Measurements from ENCODE around the gene SCN8A.
"Not testable (repeated sequence)": the region's sequence is repeated elsewhere in the genome, so short reads cannot be mapped to it uniquely, and the experiment has no call there.

SCN8A gene

DNA sequence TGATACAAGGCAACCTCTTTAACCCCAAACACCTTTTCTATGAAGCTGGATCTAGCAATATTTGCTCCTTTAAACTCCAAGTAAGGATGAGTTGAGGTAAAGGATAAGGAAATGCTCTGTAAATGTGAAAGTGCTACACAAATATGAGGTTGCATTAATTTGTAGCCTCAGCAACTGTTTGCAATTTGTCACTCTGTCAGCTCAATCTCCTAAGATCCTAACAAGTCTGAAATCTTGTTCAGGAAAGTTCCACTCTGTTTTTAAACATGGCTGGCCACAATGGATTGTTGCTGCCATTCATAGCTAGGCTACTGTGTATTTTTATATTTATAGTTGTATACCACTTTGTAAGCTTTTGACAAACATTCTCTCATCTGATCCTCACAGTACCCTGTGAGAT lies 51.3 kb downstream of the SCN8A start:
- TF ChIP-seq, protein P1, sequence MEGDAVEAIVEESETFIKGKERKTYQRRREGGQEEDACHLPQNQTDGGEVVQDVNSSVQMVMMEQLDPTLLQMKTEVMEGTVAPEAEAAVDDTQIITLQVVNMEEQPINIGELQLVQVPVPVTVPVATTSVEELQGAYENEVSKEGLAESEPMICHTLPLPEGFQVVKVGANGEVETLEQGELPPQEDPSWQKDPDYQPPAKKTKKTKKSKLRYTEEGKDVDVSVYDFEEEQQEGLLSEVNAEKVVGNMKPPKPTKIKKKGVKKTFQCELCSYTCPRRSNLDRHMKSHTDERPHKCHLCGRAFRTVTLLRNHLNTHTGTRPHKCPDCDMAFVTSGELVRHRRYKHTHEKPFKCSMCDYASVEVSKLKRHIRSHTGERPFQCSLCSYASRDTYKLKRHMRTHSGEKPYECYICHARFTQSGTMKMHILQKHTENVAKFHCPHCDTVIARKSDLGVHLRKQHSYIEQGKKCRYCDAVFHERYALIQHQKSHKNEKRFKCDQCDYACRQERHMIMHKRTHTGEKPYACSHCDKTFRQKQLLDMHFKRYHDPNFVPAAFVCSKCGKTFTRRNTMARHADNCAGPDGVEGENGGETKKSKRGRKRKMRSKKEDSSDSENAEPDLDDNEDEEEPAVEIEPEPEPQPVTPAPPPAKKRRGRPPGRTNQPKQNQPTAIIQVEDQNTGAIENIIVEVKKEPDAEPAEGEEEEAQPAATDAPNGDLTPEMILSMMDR (IDR thresholded peaks at IDR 0.05; ENCODE audit: low read depth, low read length, missing control alignments) = no peak
- no peak for DNase-seq (ENCODE audit: low read depth)
- H3K4me3 ChIP-seq (ENCODE audit: low read depth, low read length) = no peak overlapping the region
- in situ Hi-C loops (cut with HindIII; ENCODE audit: low sequenced_read_pairs) = no loop called here

DNA sequence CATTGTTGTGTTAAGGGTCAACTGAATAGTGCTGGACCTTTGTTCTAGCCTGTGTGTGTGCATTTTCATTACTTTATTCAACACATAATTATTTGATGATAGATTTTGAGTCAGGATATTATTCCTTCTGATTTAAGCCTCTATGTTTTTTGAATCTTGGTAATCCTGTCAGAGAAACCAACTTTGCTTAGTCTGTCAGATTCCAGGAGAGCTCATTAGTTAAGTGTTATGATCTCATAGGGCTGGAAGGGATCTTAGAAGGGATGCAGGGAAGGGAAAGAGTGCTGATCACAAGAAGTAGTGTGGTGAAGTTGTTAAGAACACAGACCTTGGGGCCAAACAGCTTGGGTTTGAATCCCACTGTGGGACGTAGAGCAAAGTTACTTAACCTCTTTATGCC lies 52.9 kb downstream of the SCN8A start:
- no peak overlapping the region for H3K4me3 ChIP-seq (ENCODE audit: low read depth, low read length)
- in situ Hi-C loops (cut with HindIII; ENCODE audit: low sequenced_read_pairs) = no loop called here
- no peak for DNase-seq (ENCODE audit: low read depth)
- TF ChIP-seq, protein P1 (IDR thresholded peaks at IDR 0.05; ENCODE audit: low read depth, low read length, missing control alignments) = no peak

DNA sequence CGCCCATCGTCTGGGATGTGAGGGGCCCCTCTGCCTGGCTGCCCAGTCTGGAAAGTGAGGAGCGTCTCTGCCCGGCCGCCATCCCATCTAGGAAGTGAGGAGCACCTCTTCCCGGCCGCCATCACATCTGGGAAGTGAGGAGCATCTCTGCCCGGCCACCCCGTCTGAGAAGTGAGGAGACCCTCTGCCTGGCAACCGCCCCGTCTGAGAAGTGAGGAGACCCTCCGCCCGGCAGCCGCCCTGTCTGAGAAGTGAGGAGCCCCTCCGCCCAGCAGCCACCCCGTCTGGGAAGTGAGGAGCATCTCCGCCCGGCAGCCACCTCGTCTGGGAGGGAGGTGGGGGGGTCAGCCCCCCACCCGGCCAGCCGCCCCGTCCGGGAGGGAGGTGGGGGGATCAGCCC lies 53.7 kb downstream of the SCN8A start:
- in situ Hi-C loops (cut with HindIII; ENCODE audit: low sequenced_read_pairs); DNase-seq (ENCODE audit: low read depth); H3K4me3 ChIP-seq (ENCODE audit: low read depth, low read length): not testable (repeated sequence)

DNA sequence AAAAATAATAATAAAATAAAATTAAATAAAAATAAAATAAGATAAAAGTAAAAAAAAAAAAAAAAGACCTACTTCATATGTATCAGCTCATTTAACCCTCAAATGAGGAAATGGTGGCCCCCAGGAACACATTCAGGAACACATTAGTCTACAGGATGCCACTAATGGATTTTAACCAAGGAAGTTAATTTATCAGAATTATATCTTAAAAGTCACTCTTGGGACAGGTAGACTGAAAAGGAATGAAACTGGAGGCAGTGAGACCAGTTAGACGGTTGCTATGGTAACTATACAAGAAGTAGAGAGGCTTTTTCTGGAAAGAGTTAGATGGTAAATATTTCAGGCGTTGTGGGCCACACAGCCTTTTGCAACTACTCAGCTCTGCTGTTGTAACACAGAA lies 54.9 kb downstream of the SCN8A start:
- no peak overlapping the region for H3K4me3 ChIP-seq (ENCODE audit: low read depth, low read length)
- no peak for DNase-seq (ENCODE audit: low read depth)
- in situ Hi-C loops (cut with HindIII; ENCODE audit: low sequenced_read_pairs) = no loop called here
- TF ChIP-seq, protein P1 (IDR thresholded peaks at IDR 0.05; ENCODE audit: low read depth, low read length, missing control alignments) = no peak

DNA sequence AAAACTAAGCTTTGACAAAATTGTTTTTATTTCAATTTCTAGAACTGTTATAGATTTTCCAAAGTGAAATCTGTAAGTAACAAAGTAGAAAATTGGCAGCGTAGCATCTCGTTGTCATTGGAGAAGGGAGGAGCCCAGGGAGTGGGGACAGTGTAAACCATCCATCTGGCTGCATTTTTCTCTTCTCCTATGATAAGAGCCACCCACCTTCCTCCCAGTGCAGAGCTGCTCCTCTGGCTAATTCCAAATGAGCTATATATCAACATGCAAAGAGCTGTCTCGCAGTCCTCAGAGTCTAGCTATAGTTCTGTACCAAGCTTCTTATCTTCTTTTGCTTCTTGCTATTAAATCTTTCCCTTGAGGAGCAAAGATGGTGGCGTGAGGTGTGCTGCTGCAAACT lies 56.6 kb downstream of the SCN8A start:
- H3K4me3 ChIP-seq (ENCODE audit: low read depth, low read length) = no peak overlapping the region

DNA sequence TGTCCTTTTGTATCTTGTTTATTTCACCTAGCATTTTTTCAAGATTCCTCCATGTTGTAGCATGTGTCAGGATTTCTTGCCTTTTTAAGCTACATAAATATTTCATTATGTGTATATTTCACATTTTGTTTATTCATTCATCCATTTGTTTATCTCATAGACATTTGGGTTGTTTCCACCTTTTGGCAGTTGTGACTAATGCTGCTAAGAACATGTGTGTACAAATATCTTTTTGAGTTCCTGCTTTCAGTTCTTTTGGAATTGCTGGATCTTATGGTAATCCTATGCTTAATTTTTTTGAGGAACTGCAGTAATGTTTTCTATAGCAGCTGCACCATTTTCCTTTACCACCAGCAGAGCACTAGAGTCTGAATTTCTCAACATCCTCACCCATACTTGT lies 62.4 kb downstream of the SCN8A start:
- H3K4me3 ChIP-seq (ENCODE audit: low read depth, low read length) = no peak overlapping the region
- in situ Hi-C loops (cut with HindIII; ENCODE audit: low sequenced_read_pairs) = no loop called here
- TF ChIP-seq, protein P1 (IDR thresholded peaks at IDR 0.05; ENCODE audit: low read depth, low read length, missing control alignments) = no peak
- DNase-seq (ENCODE audit: low read depth) = no peak

More for the DNA sequence above, 56.6 kb downstream of the SCN8A start:
- in situ Hi-C loops (cut with HindIII; ENCODE audit: low sequenced_read_pairs) = no loop called here
- TF ChIP-seq, protein P1 (IDR thresholded peaks at IDR 0.05; ENCODE audit: low read depth, low read length, missing control alignments) = no peak
- DNase-seq (ENCODE audit: low read depth) = no peak

DNA sequence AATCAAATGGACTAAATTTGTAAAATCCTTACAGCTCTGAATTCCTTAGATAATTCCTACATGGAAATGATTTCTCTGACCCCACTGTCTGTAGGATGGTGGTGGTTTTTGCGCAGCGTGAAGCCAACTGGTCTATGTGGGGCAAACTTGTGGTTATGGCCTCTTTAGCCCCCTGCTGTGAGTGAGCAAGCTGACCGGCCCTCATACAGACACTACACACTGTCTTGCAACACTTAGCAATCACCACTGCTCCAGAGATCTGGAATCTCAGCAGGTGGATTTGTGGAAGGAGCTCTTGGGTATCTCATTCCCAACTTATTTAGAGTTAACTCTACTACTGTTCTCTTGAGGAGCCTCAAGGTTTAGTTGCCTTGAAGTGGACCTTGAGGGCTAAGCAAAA lies 70.2 kb downstream of the SCN8A start:
- in situ Hi-C loops (cut with HindIII; ENCODE audit: low sequenced_read_pairs) = no loop called here
- H3K4me3 ChIP-seq (ENCODE audit: low read depth, low read length) = no peak overlapping the region
- DNase-seq (ENCODE audit: low read depth) = peak; percentile 18
- TF ChIP-seq, protein P1 (IDR thresholded peaks at IDR 0.05; ENCODE audit: low read depth, low read length, missing control alignments) = no peak
